ENCODE measurements around the gene CD247. TPM values are rescaled to one million over a fixed set of nuclear protein-coding genes. Genes with fewer than 3 reads are reported as not detected.

The CD247 gene
- polyA plus RNA-seq, 1 experiment = not detected

GRCh38 chr1:167509587-167509986, 8.7 kb downstream of the CD247 start:
- ChIA-PET CTCF (interaction anchor here (2.1 kb wide), 1 partner anchor 31 kb away, joined by 10 read pairs; no protein-coding TSS in a partner anchor), POLR2A (no interaction called here)
- peaks cover 9% of the 10 kb centered on the region for H3K27me3 ChIP-seq (ENCODE audit: control insufficient read depth, insufficient read depth, low read length)
- no peak for TF ChIP-seq CTCF (IDR thresholded peaks at IDR 0.05; ENCODE audit: low read depth, low read length)
- H3K9me3 ChIP-seq (ENCODE audit: control insufficient read depth, insufficient read depth, low read length) = no peaks in the 10 kb centered on the region
- no peak for DNase-seq (ENCODE audit: low read depth, low spot score)
- no peak overlapping the region for H3K27ac ChIP-seq (ENCODE audit: low read depth, low read length)
- H3K4me3 ChIP-seq (ENCODE audit: low read depth, low read length) = no peak overlapping the region

- H3K27me3 ChIP-seq (ENCODE audit: control insufficient read depth, insufficient read depth, low read length) = peaks cover 16% of the 10 kb centered on the region
- ChIA-PET POLR2A (no interaction called here), CTCF (interaction anchor here (1.6 to 2.1 kb wide), 2 partner anchors 27 to 33 kb away, joined by 9 to 10 read pairs; no protein-coding TSS in a partner anchor)
- no peaks in the 10 kb centered on the region for H3K9me3 ChIP-seq (ENCODE audit: control insufficient read depth, insufficient read depth, low read length)
- no peak overlapping the region for H3K4me3 ChIP-seq (ENCODE audit: low read depth, low read length)
- DNase-seq (ENCODE audit: low read depth, low spot score) = no peak
- no peak for TF ChIP-seq CTCF (IDR thresholded peaks at IDR 0.05; ENCODE audit: low read depth, low read length)
- H3K27ac ChIP-seq (ENCODE audit: low read depth, low read length) = no peak overlapping the region
Observed at GRCh38 chr1:167507719-167508118, 10.6 kb downstream of the CD247 start.

GRCh38 chr1:167504467-167504827, 13.9 kb downstream of the CD247 start:
- CTCF ChIA-PET = no interaction called here
- no peak for DNase-seq (ENCODE audit: low read depth, low spot score)
- TF ChIP-seq CTCF (IDR thresholded peaks at IDR 0.05; ENCODE audit: low read depth, low read length) = no peak
- Histone ChIP-seq H3K9me3 (ENCODE audit: control insufficient read depth, insufficient read depth, low read length) (no peaks in the 10 kb centered on the region), H3K27me3 (ENCODE audit: control insufficient read depth, insufficient read depth, low read length) (peaks cover 19% of the 10 kb centered on the region), H3K4me3 (ENCODE audit: low read depth, low read length) (no peak overlapping the region), H3K27ac (ENCODE audit: low read depth, low read length) (no peak overlapping the region)
- POLR2A ChIA-PET = no interaction called here

- Histone ChIP-seq H3K27ac (ENCODE audit: low read depth, low read length) (no peak overlapping the region), H3K9me3 (ENCODE audit: control insufficient read depth, insufficient read depth, low read length) (no peaks in the 10 kb centered on the region), H3K4me3 (ENCODE audit: low read depth, low read length) (no peak overlapping the region), H3K27me3 (ENCODE audit: control insufficient read depth, insufficient read depth, low read length) (peaks cover 21% of the 10 kb centered on the region)
- no peak for TF ChIP-seq CTCF (IDR thresholded peaks at IDR 0.05; ENCODE audit: low read depth, low read length)
- ChIA-PET POLR2A (no interaction called here), CTCF (no interaction called here)
- DNase-seq (ENCODE audit: low read depth, low spot score) = no peak
Observed at GRCh38 chr1:167503626-167504466, 14.5 kb downstream of the CD247 start.

- H3K9me3 ChIP-seq (ENCODE audit: control insufficient read depth, insufficient read depth, low read length) = no peaks in the 10 kb centered on the region
- DNase-seq (ENCODE audit: low read depth, low spot score) = no peak
- TF ChIP-seq CTCF (IDR thresholded peaks at IDR 0.05; ENCODE audit: low read depth, low read length) = no peak
- peaks cover 21% of the 10 kb centered on the region for H3K27me3 ChIP-seq (ENCODE audit: control insufficient read depth, insufficient read depth, low read length)
- POLR2A ChIA-PET = no interaction called here
- H3K27ac ChIP-seq (ENCODE audit: low read depth, low read length) = no peak overlapping the region
- no peak overlapping the region for H3K4me3 ChIP-seq (ENCODE audit: low read depth, low read length)
- CTCF ChIA-PET = no interaction called here
Observed at GRCh38 chr1:167502719-167503462, 15.4 kb downstream of the CD247 start.

Measured in AG04450 (cell line).